Esophagus muscularis mucosa (tissue), 4 donors: Measurements from ENCODE around the gene HBG2. TPM values are rescaled to one million over a fixed set of nuclear protein-coding genes. Genes with fewer than 3 reads are reported as not detected.

Source experiments
- DNase-seq: peaks from one replicate; pipeline ENCODE4 v3.0.0-alpha.2; 2017; ENCODE audit errors: extremely low spot score
- H3K27ac ChIP-seq, 4 donors: fragments of 200-600 bp; sonication (generic); replicated peaks in 1 of 4; 1 replicate in 3 of 4; 2 replicates in 1 of 4; pipeline ENCODE4 v1.5.1; 2016 to 2019; ENCODE audit warnings: mild to moderate bottlenecking in 1 of 4
- H3K27me3 ChIP-seq, 4 donors: fragments of 200-600 bp; sonication (generic); one replicate each; pipeline versions ENCODE4 v1.5.1 to v1.6.0; 2016 to 2019
- H3K36me3 ChIP-seq, 4 donors: fragments of 200-600 bp; sonication (generic); one replicate each; pipeline ENCODE4 v1.5.1; 2016 to 2019
- H3K4me1 ChIP-seq, 4 donors: fragments of 200-600 bp; sonication (generic); one replicate each; pipeline ENCODE4 v1.5.1; 2016 to 2019
- H3K4me3 ChIP-seq, 4 donors: fragments of 200-600 bp; sonication (generic); 1 replicate in 2 of 4; 2 replicates in 2 of 4; pipeline ENCODE4 v1.5.1; 2016 to 2019; ENCODE audit warnings: mild to moderate bottlenecking in 4 of 4, moderate library complexity in 1 of 4
- H3K9me3 ChIP-seq, 4 donors: fragments of 200-600 bp; sonication (generic); 1 replicate in 3 of 4; 2 replicates in 1 of 4; pipeline ENCODE4 v1.5.1; 2016 to 2019
- CTCF ChIP-seq, 3 experiments: fragments of 200-600 bp in 2 of 3; fragments of 450-650 bp in 1 of 3; sonication (generic) in 2 of 3; IDR thresholded peaks; one replicate each; pipeline ENCODE4 v1.5.1; 2017 to 2019; ENCODE audit warnings: antibody characterized with exemption in 3 of 3, mild to moderate bottlenecking in 2 of 3, moderate library complexity in 1 of 3
- EP300 ChIP-seq: sonication (generic); formaldehyde crosslinking; IDR thresholded peaks from one replicate; pipeline ENCODE4 v1.6.1; 2017; ENCODE audit warnings: antibody characterized with exemption
- POLR2A ChIP-seq: fragments of 450-650 bp; IDR thresholded peaks from one replicate; pipeline ENCODE4 v1.6.1; 2017; ENCODE audit warnings: antibody characterized with exemption, moderate library complexity, mild to moderate bottlenecking, low read depth
- POLR2AphosphoS5 ChIP-seq, 2 donors: sonication (generic); formaldehyde crosslinking; IDR thresholded peaks; one replicate each; pipeline ENCODE4 v1.6.1; 2017; ENCODE audit warnings: antibody characterized with exemption in 2 of 2
- WGBS: methylation state at CpG from one replicate; pipeline ENCODE4 v1.1.5; 2018; 5-methylcytosine and 5-hydroxymethylcytosine counted together
- intact Hi-C: fragments of 100-400 bp; cut with DNase I; formaldehyde crosslinking; loops from one replicate; pipeline ENCODE4 v1.15.1; 2023
- total RNA-seq, 4 donors: library from RNA; depleted of rRNA; stranded (reverse); fragments of >200 nt; gene quantifications; one replicate each; pipeline versions ENCODE4 v1.1.0 to v1.2.1, GENCODE V29; 2016

HBG2 gene
- total RNA-seq, 4 donors from 2014 or later = not detected

GRCh38 chr11:5233307-5233706 is 21.3 kb downstream of the HBG2 start:
- intact Hi-C loops = no loop called here
- no peaks in the 10 kb centered on the region for H3K27me3 ChIP-seq
- no peaks in the 10 kb centered on the region for H3K36me3 ChIP-seq
- TF ChIP-seq EP300 (no peak), POLR2A (no peak), CTCF (IDR thresholded peaks at IDR 0.05) (no peak), POLR2AphosphoS5 (IDR thresholded peaks at IDR 0.05) (no peak)
- H3K9me3 ChIP-seq = no peaks in the 10 kb centered on the region
- H3K27ac ChIP-seq = no peak overlapping the region
- H3K4me3 ChIP-seq = no peak overlapping the region
- H3K4me1 ChIP-seq = no peaks in the 10 kb centered on the region
- DNase-seq = no peak
- 74% methylated on average over 1 of the region's 1 CpG for WGBS

GRCh38 chr11:5232821-5233220 is 21.8 kb downstream of the HBG2 start:
- no peak for DNase-seq
- intact Hi-C loops = no loop called here
- 92% methylated on average over 2 of the region's 2 CpGs for WGBS

GRCh38 chr11:5232176-5232575 is 22.4 kb downstream of the HBG2 start:
- no peaks in the 10 kb centered on the region for H3K36me3 ChIP-seq
- intact Hi-C loops = no loop called here
- H3K27me3 ChIP-seq = no peaks in the 10 kb centered on the region
- H3K9me3 ChIP-seq = no peaks in the 10 kb centered on the region
- TF ChIP-seq CTCF (IDR thresholded peaks at IDR 0.05) (no peak), EP300 (no peak), POLR2AphosphoS5 (IDR thresholded peaks at IDR 0.05) (no peak), POLR2A (no peak)
- no peaks in the 10 kb centered on the region for H3K4me1 ChIP-seq
- H3K4me3 ChIP-seq = no peak overlapping the region
- WGBS = 73% methylated on average over 3 of the region's 3 CpGs
- H3K27ac ChIP-seq = no peak overlapping the region
- DNase-seq = no peak

More at GRCh38 chr11:5232821-5233220, 21.8 kb downstream of the HBG2 start:
- no peaks in the 10 kb centered on the region for H3K4me1 ChIP-seq
- no peak overlapping the region for H3K4me3 ChIP-seq
- no peak overlapping the region for H3K27ac ChIP-seq
- no peaks in the 10 kb centered on the region for H3K9me3 ChIP-seq
- H3K36me3 ChIP-seq = no peaks in the 10 kb centered on the region
- TF ChIP-seq POLR2A (no peak), CTCF (IDR thresholded peaks at IDR 0.05) (no peak), POLR2AphosphoS5 (IDR thresholded peaks at IDR 0.05) (no peak), EP300 (no peak)
- H3K27me3 ChIP-seq = no peaks in the 10 kb centered on the region

- Histone ChIP-seq H3K27ac (no peak overlapping the region), H3K4me1 (no peaks in the 10 kb centered on the region), H3K9me3 (no peaks in the 10 kb centered on the region), H3K36me3 (no peaks in the 10 kb centered on the region), H3K4me3 (no peak overlapping the region), H3K27me3 (no peaks in the 10 kb centered on the region)
- no peak for DNase-seq
- TF ChIP-seq CTCF (IDR thresholded peaks at IDR 0.05) (no peak), POLR2A (no peak), EP300 (no peak), POLR2AphosphoS5 (IDR thresholded peaks at IDR 0.05) (no peak)
- intact Hi-C loops = no loop called here
- WGBS = 72% methylated on average over 2 of the region's 2 CpGs
Observed at GRCh38 chr11:5231111-5231510, 23.5 kb downstream of the HBG2 start.

GRCh38 chr11:5230266-5230665 is 24.3 kb downstream of the HBG2 start:
- H3K27ac ChIP-seq = no peak overlapping the region
- DNase-seq = no peak
- no peaks in the 10 kb centered on the region for H3K4me1 ChIP-seq
- no peaks in the 10 kb centered on the region for H3K27me3 ChIP-seq
- TF ChIP-seq CTCF (IDR thresholded peaks at IDR 0.05) = no peak
- TF ChIP-seq EP300 = no peak
- TF ChIP-seq POLR2AphosphoS5 (IDR thresholded peaks at IDR 0.05) = no peak
- TF ChIP-seq POLR2A = no peak
- no peak overlapping the region for H3K4me3 ChIP-seq
- H3K9me3 ChIP-seq = no peaks in the 10 kb centered on the region
- no peaks in the 10 kb centered on the region for H3K36me3 ChIP-seq
- intact Hi-C loops = no loop called here
- WGBS = 74% methylated on average over 1 of the region's 1 CpG
